Pancreas (tissue), 10 donors: ENCODE measurements around the gene GRM7. TPM values are rescaled to one million over a fixed set of nuclear protein-coding genes. Genes with fewer than 3 reads are reported as not detected.

Experiments
- ATAC-seq, 4 donors: fragments of 200-7000 bp; cut with Tn5 transposase; one replicate each; pipeline versions ENCODE4 v1.8.0 to v1.9.1; 2020; ENCODE audit warnings: mild to moderate bottlenecking in 4 of 4, moderate library complexity in 4 of 4
- DNase-seq, 6 donors: peaks; one replicate each; pipeline ENCODE4 v3.0.0-alpha.2; 2020
- FAIRE-seq: peaks from 2 replicates; lab custom pipeline; 2012; peaks lifted over from hg19 to GRCh38; lab: Jason Lieb, UNC
- H3K27ac ChIP-seq, 4 donors: fragments of 200-600 bp; sonication (generic); 1 replicate in 3 of 4; 2 replicates in 1 of 4; pipeline versions ENCODE4 v1.5.0 to v1.8.0; 2020
- H3K27me3 ChIP-seq, 4 donors: fragments of 200-600 bp; one replicate each; pipeline ENCODE4 v1.8.0; 2021
- H3K36me3 ChIP-seq, 3 donors: fragments of 200-600 bp; sonication (generic) in 1 of 3; one replicate each; pipeline versions ENCODE4 v1.5.0 to v1.8.0; 2020 to 2021
- H3K4me1 ChIP-seq, 3 donors: fragments of 200-600 bp; one replicate each; pipeline ENCODE4 v1.8.0; 2021
- H3K4me3 ChIP-seq, 4 donors: fragments of 200-600 bp; sonication (generic) in 2 of 4; one replicate each; pipeline versions ENCODE4 v1.5.0 to v1.8.0; 2020 to 2021
- H3K9me3 ChIP-seq, 4 donors: fragments of 200-600 bp; one replicate each; pipeline ENCODE4 v1.8.0; 2021
- WGBS, 2 donors: extraction: QIAGEN DNeasy Blood & Tissue Kit; methylation state at CpG; one replicate each; pipeline ENCODE4 v1.1.7; 2013; 5-methylcytosine and 5-hydroxymethylcytosine counted together
- intact Hi-C, 3 donors: fragments of 100-400 bp; cut with DNase I; formaldehyde crosslinking; loops; one replicate each; pipeline versions ENCODE4 v1.11.1 to v1.14.2; 2022
- polyA plus RNA-seq, 2 donors: library from polyadenylated mRNA; stranded (reverse); fragments of 200-250 nt; gene quantifications; one replicate each; pipeline ENCODE4 v1.2.3, GENCODE V29; 2013
- total RNA-seq, 6 donors: library from RNA; stranded (reverse); fragmentation: NEBNext Ultra II Directional in 4 of 6; extraction: Animal tissue kit (Norgen Biotek cat#: 25700) in 4 of 6; gene quantifications; one replicate each; pipeline versions ENCODE4 v1.2.1 to v1.2.4, GENCODE V29; 2021 to 2023
- TF ChIP-seq, protein P1 (sequence below), 4 donors: fragments of 200-600 bp; sonication (generic) in 3 of 4; IDR thresholded peaks; one replicate each; pipeline versions ENCODE4 v1.5.0 to v1.8.0; 2021; ENCODE audit warnings: antibody characterized with exemption in 4 of 4
- donor health status: healthy with polysubstance abuse.
- donor health status: DM: no; HTN: no; CAD: no; lungs with moderate emphysema.
- donor health status: DM: no; HTN: no; CAD: no.
- donor health status: control.
- donor health status: control.
- donor health status: Bipolar disorder and iron deficiency.
- donor health status: DM: yes; HTN: yes; CAD: no.
- donor health status: DM: no; HTN: no; CAD: no.
- donor health status: DM: no; HTN: no; CAD: no.
- donor health status: DM: yes; HTN: yes; CAD: no.

Gene GRM7
- total and polyA plus RNA-seq, 8 donors, result 0.03 to 0.28 (median 0.18) TPM; not detected in 4

DNA sequence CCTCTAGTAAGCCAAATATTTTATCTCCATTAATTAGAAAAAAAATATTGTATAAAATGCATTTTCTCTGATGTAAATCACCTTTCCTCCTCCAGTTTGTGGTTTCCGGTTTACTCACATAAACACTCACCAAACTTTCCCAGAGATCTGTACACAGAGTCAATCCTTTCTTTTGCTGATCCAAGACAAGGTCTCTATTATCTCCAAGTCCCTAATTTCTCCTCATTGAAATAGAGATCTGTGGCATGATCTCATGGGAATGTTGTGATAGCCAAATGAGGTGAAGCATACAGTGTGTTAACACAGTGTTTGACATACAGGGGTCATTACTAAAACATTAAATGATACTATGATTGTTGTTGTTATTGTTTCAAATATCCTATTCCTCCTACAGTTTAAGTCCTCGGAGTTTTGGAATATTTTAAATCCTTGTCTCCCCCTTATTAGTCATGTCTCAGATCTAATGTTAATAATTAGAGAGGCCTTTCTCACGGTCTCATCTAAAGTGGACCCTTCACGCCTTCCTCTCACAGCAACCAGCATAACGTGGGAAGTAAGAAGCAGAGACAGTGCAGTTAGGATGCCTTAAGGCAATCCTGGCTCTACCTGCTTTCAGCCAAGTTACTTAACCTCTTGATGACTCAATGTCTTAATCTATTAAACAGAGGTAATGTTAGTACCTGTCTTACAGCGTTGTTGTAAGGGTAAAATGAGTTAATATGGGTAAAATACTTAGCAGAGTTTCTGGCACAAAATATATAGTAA, 333.3 kb downstream of the GRM7 start:
- DNase-seq, result no peak
- Histone ChIP-seq H3K27me3 (no peaks in the 10 kb centered on the region), H3K9me3 (no peaks in the 10 kb centered on the region), H3K36me3 (no peaks in the 10 kb centered on the region), H3K4me3 (no peak overlapping the region), H3K27ac (no peak overlapping the region), H3K4me1 (no peaks in the 10 kb centered on the region)
- no peak for ATAC-seq
- FAIRE-seq, result no peak
- 63 to 71% methylated on average over 6 of the region's 6 CpGs for WGBS, 2 donors
- TF ChIP-seq, protein P1, sequence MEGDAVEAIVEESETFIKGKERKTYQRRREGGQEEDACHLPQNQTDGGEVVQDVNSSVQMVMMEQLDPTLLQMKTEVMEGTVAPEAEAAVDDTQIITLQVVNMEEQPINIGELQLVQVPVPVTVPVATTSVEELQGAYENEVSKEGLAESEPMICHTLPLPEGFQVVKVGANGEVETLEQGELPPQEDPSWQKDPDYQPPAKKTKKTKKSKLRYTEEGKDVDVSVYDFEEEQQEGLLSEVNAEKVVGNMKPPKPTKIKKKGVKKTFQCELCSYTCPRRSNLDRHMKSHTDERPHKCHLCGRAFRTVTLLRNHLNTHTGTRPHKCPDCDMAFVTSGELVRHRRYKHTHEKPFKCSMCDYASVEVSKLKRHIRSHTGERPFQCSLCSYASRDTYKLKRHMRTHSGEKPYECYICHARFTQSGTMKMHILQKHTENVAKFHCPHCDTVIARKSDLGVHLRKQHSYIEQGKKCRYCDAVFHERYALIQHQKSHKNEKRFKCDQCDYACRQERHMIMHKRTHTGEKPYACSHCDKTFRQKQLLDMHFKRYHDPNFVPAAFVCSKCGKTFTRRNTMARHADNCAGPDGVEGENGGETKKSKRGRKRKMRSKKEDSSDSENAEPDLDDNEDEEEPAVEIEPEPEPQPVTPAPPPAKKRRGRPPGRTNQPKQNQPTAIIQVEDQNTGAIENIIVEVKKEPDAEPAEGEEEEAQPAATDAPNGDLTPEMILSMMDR (IDR thresholded peaks at IDR 0.05), result no peak
- intact Hi-C loops, result no loop called here

DNA sequence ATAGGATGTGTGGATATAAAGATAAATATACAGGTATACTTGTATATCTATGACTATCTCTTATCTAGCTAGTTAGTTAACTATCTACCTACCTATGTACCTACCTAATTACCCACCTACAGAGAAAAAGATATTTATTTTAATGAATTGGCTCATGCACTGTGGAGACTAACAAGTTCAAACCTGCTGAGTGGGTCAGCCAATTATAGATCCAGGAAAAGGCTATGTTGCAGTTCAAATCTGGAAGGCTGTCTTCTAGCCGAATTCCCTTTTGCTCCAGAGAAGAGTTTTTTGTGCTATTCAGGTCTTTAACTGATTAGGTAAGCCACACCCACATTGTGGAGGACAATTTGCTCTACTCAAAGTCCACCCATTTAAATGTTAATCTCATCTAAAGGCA, 335.0 kb downstream of the GRM7 start:
- H3K27ac ChIP-seq, result no peak overlapping the region
- no peaks in the 10 kb centered on the region for H3K27me3 ChIP-seq
- no peak for FAIRE-seq
- TF ChIP-seq, protein P1 (IDR thresholded peaks at IDR 0.05), result no peak
- H3K36me3 ChIP-seq, result no peaks in the 10 kb centered on the region
- 23 to 42% methylated on average over 1 of the region's 1 CpG for WGBS, 2 donors
- ATAC-seq, result no peak
- intact Hi-C loops, result no loop called here
- H3K4me1 ChIP-seq, result no peaks in the 10 kb centered on the region
- no peak for DNase-seq
- no peaks in the 10 kb centered on the region for H3K9me3 ChIP-seq
- H3K4me3 ChIP-seq, result no peak overlapping the region

DNA sequence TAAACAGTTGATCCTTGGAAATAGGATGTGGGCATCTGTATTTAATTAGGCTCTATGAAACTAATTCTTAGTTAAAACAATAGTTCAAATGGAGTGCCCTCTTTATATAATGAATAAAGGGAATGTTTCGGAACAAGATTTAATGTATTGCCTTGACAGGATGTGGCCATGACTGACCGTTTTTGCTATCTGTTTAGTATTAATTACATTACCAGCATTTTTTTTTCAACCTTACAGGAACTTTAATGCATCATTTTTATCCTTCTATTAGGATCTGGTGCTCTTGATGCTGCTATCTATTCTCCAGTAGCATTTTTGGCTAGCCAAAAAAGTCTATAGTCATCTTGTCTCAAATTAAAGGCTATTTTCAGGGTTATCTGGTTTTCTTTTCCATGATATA, 340.9 kb downstream of the GRM7 start:
- WGBS, 2 donors, result 60 to 64% methylated on average over 2 of the region's 2 CpGs
- H3K4me3 ChIP-seq, result no peak overlapping the region
- no peaks in the 10 kb centered on the region for H3K36me3 ChIP-seq
- DNase-seq (no peak), ATAC-seq (no peak), FAIRE-seq (no peak)
- H3K4me1 ChIP-seq, result no peaks in the 10 kb centered on the region
- TF ChIP-seq, protein P1 (IDR thresholded peaks at IDR 0.05), result no peak
- no peak overlapping the region for H3K27ac ChIP-seq
- no peaks in the 10 kb centered on the region for H3K9me3 ChIP-seq
- H3K27me3 ChIP-seq, result no peaks in the 10 kb centered on the region
- intact Hi-C loops, result no loop called here

DNA sequence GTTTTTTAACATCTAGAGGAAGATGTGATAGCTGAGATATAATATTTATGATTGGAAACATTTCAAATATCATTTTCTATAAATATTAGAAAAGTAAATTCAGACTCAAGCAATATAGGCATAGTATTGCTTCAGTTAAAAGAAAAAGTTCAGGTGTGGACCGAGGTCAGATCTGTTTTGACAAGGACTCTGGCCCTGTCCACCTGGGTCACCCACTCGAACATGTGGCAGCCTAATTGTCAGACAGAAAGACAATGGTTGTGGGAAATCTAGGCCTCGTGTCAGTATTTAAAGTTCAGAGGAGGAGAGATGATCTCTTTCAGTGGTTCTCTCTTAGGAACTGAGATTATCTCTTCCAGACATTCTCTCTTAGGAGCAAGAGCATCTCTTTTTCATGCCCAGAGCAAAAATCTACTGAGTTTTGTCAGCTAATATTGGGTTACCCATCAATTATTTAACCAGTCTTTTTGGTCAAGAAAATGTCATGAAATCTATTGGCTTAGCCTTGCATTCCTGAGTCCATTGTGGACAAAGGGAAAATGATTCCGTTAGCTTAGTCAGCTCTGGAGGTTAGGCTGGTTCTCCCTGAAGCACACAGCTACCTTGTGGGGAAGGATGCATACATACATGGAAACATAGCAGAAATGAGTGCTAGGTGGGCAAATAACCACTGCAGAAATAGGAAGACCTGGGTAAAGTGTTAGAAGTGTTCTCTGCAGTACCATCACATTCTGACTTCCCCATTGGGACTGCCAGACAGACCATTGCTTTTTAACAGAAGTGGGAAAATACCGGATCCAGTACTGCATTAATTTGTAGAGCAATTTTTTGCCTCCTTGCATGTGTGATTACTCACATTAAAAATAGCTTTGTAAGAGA, 343.3 kb downstream of the GRM7 start:
- TF ChIP-seq, protein P1 (IDR thresholded peaks at IDR 0.05), result no peak
- ATAC-seq, result peak in 3 of 4 donors; percentile 16 to 54 (median 30)
- 46 to 55% methylated on average over 5 of the region's 5 CpGs for WGBS, 2 donors
- intact Hi-C loops, result no loop called here
- no peak overlapping the region for H3K27ac ChIP-seq
- no peak for FAIRE-seq
- H3K36me3 ChIP-seq, result no peaks in the 10 kb centered on the region
- H3K27me3 ChIP-seq, result no peaks in the 10 kb centered on the region
- no peak for DNase-seq
- no peaks in the 10 kb centered on the region for H3K9me3 ChIP-seq
- H3K4me3 ChIP-seq, result no peak overlapping the region
- no peaks in the 10 kb centered on the region for H3K4me1 ChIP-seq
